Memory B cell (primary cell): ENCODE measurements around the gene SIGLEC6.

Experiments
- ATAC-seq: fragments of 150-1000 bp; cut with Tn5 transposase; 2 replicates; pipeline ENCODE4 v1.10.0; 2021; ENCODE audit warnings: low read depth, mild to moderate bottlenecking, moderate library complexity
- DNase-seq, 2 donors: peaks; one replicate each; pipeline ENCODE4 v3.0.0; 2022; ENCODE audit warnings: low spot score in 2 of 2
- H3K27ac Mint-ChIP-seq: one replicate; pipeline ENCODE4 v1.8.0; 2022; ENCODE audit warnings: mild to moderate bottlenecking, moderate library complexity, mixed read lengths
- H3K27me3 Mint-ChIP-seq: one replicate; pipeline ENCODE4 v1.8.0; 2022; ENCODE audit warnings: mixed read lengths
- H3K36me3 Mint-ChIP-seq: one replicate; pipeline ENCODE4 v1.8.0; 2022; ENCODE audit warnings: mild to moderate bottlenecking, mixed read lengths
- H3K4me1 Mint-ChIP-seq: one replicate; pipeline ENCODE4 v1.8.0; 2022; ENCODE audit warnings: mixed read lengths
- H3K4me3 Mint-ChIP-seq: one replicate; pipeline ENCODE4 v1.8.0; 2022; ENCODE audit warnings: mild to moderate bottlenecking, moderate library complexity, mixed read lengths
- H3K9me3 Mint-ChIP-seq: one replicate; pipeline ENCODE4 v1.8.0; 2022; ENCODE audit warnings: mixed read lengths

Gene SIGLEC6

GRCh38 chr19:51541458-51542357 is 10.2 kb upstream of the SIGLEC6 start:
- Mint-ChIP-seq H3K4me1 (peaks cover 47% of the 10 kb centered on the region), H3K9me3 (no peaks in the 10 kb centered on the region), H3K4me3 (no peak overlapping the region), H3K36me3 (no peaks in the 10 kb centered on the region), H3K27ac (peak overlapping the region; percentile 17), H3K27me3 (no peaks in the 10 kb centered on the region)
- no peak for DNase-seq
- ATAC-seq: no peak

- no peak overlapping the region for H3K4me3 Mint-ChIP-seq
- no peaks in the 10 kb centered on the region for H3K36me3 Mint-ChIP-seq
- H3K4me1 Mint-ChIP-seq: peaks cover 41% of the 10 kb centered on the region
- H3K27ac Mint-ChIP-seq: no peak overlapping the region
- no peaks in the 10 kb centered on the region for H3K27me3 Mint-ChIP-seq
- peaks cover 3% of the 10 kb centered on the region for H3K9me3 Mint-ChIP-seq
- no peak for DNase-seq
- no peak for ATAC-seq
Measured at GRCh38 chr19:51539821-51540366, 8.4 kb upstream of the SIGLEC6 start.

GRCh38 chr19:51535535-51535934 is 4.1 kb upstream of the SIGLEC6 start:
- peaks cover 3% of the 10 kb centered on the region for H3K9me3 Mint-ChIP-seq
- H3K4me1 Mint-ChIP-seq: peaks cover 37% of the 10 kb centered on the region
- no peaks in the 10 kb centered on the region for H3K27me3 Mint-ChIP-seq
- no peaks in the 10 kb centered on the region for H3K36me3 Mint-ChIP-seq
- no peak for ATAC-seq
- peak overlapping the region; percentile 37 for H3K27ac Mint-ChIP-seq
- H3K4me3 Mint-ChIP-seq: peak overlapping the region; percentile 8
- no peak for DNase-seq

- DNase-seq: no peak
- peak overlapping the region; percentile 91 for H3K4me3 Mint-ChIP-seq
- H3K27ac Mint-ChIP-seq: peak overlapping the region; percentile 62
- H3K27me3 Mint-ChIP-seq: no peaks in the 10 kb centered on the region
- H3K36me3 Mint-ChIP-seq: peaks cover 2% of the 10 kb centered on the region
- peaks cover 3% of the 10 kb centered on the region for H3K9me3 Mint-ChIP-seq
- H3K4me1 Mint-ChIP-seq: peaks cover 55% of the 10 kb centered on the region
- ATAC-seq: no peak
Measured at GRCh38 chr19:51530616-51531015, 854 bp downstream of the SIGLEC6 start.

- no peaks in the 10 kb centered on the region for H3K27me3 Mint-ChIP-seq
- H3K36me3 Mint-ChIP-seq: peaks cover 6% of the 10 kb centered on the region
- no peak for DNase-seq
- peak overlapping the region; percentile 91 for H3K4me3 Mint-ChIP-seq
- no peak for ATAC-seq
- H3K27ac Mint-ChIP-seq: peak overlapping the region; percentile 51
- peaks cover 56% of the 10 kb centered on the region for H3K4me1 Mint-ChIP-seq
- H3K9me3 Mint-ChIP-seq: no peaks in the 10 kb centered on the region
Measured at GRCh38 chr19:51529301-51529700, 2.2 kb downstream of the SIGLEC6 start.

GRCh38 chr19:51525651-51526050 is 5.8 kb downstream of the SIGLEC6 start:
- no peak for ATAC-seq
- peaks cover 41% of the 10 kb centered on the region for H3K4me1 Mint-ChIP-seq
- no peak overlapping the region for H3K27ac Mint-ChIP-seq
- DNase-seq: no peak
- H3K36me3 Mint-ChIP-seq: peaks cover 18% of the 10 kb centered on the region
- H3K9me3 Mint-ChIP-seq: no peaks in the 10 kb centered on the region
- no peaks in the 10 kb centered on the region for H3K27me3 Mint-ChIP-seq
- no peak overlapping the region for H3K4me3 Mint-ChIP-seq

GRCh38 chr19:51524666-51525264 is 6.7 kb downstream of the SIGLEC6 start:
- peak overlapping the region; percentile 78 for H3K27ac Mint-ChIP-seq
- H3K4me3 Mint-ChIP-seq: no peak overlapping the region
- ATAC-seq: no peak
- no peaks in the 10 kb centered on the region for H3K9me3 Mint-ChIP-seq
- no peaks in the 10 kb centered on the region for H3K27me3 Mint-ChIP-seq
- peaks cover 18% of the 10 kb centered on the region for H3K36me3 Mint-ChIP-seq
- H3K4me1 Mint-ChIP-seq: peaks cover 32% of the 10 kb centered on the region
- no peak for DNase-seq

- H3K27me3 Mint-ChIP-seq: no peaks in the 10 kb centered on the region
- peaks cover 22% of the 10 kb centered on the region for H3K4me1 Mint-ChIP-seq
Measured at GRCh38 chr19:51521781-51522180, 9.7 kb downstream of the SIGLEC6 start.

GRCh38 chr19:51521357-51521756 is 10.1 kb downstream of the SIGLEC6 start:
- Mint-ChIP-seq H3K36me3 (peaks cover 33% of the 10 kb centered on the region), H3K4me3 (no peak overlapping the region), H3K4me1 (peaks cover 18% of the 10 kb centered on the region), H3K27me3 (no peaks in the 10 kb centered on the region), H3K27ac (peak overlapping the region; percentile 10), H3K9me3 (peaks cover 5% of the 10 kb centered on the region)
- DNase-seq (no peak), ATAC-seq (no peak)

More at GRCh38 chr19:51521781-51522180, 9.7 kb downstream of the SIGLEC6 start:
- ATAC-seq (no peak), DNase-seq (no peak)
- H3K36me3 Mint-ChIP-seq: peaks cover 33% of the 10 kb centered on the region
- H3K27ac Mint-ChIP-seq: peak overlapping the region; percentile 10
- no peak overlapping the region for H3K4me3 Mint-ChIP-seq
- peaks cover 5% of the 10 kb centered on the region for H3K9me3 Mint-ChIP-seq

- Mint-ChIP-seq H3K9me3 (peaks cover 5% of the 10 kb centered on the region), H3K27ac (peak overlapping the region; percentile 10), H3K27me3 (no peaks in the 10 kb centered on the region), H3K36me3 (peaks cover 31% of the 10 kb centered on the region), H3K4me1 (peaks cover 12% of the 10 kb centered on the region), H3K4me3 (no peak overlapping the region)
- DNase-seq: no peak
- ATAC-seq: no peak
Measured at GRCh38 chr19:51520728-51521127, 10.7 kb downstream of the SIGLEC6 start.

- H3K27ac Mint-ChIP-seq: no peak overlapping the region
- H3K4me3 Mint-ChIP-seq: no peak overlapping the region
- peaks cover 9% of the 10 kb centered on the region for H3K4me1 Mint-ChIP-seq
- no peaks in the 10 kb centered on the region for H3K27me3 Mint-ChIP-seq
- DNase-seq: peak in 1 of 2 donors; percentile 66
- ATAC-seq: peak; percentile 70
- H3K9me3 Mint-ChIP-seq: peaks cover 5% of the 10 kb centered on the region
- H3K36me3 Mint-ChIP-seq: peaks cover 15% of the 10 kb centered on the region
Measured at GRCh38 chr19:51514866-51515481, 16.5 kb downstream of the SIGLEC6 start.

- Mint-ChIP-seq H3K27ac (no peak overlapping the region), H3K27me3 (no peaks in the 10 kb centered on the region), H3K36me3 (peaks cover 15% of the 10 kb centered on the region), H3K4me3 (no peak overlapping the region), H3K4me1 (peaks cover 9% of the 10 kb centered on the region), H3K9me3 (peaks cover 5% of the 10 kb centered on the region)
- ATAC-seq (no peak), DNase-seq (no peak)
Measured at GRCh38 chr19:51513968-51514367, 17.5 kb downstream of the SIGLEC6 start.

- H3K4me3 Mint-ChIP-seq: no peak overlapping the region
- no peaks in the 10 kb centered on the region for H3K9me3 Mint-ChIP-seq
- H3K27me3 Mint-ChIP-seq: no peaks in the 10 kb centered on the region
- H3K4me1 Mint-ChIP-seq: peaks cover 7% of the 10 kb centered on the region
- ATAC-seq (no peak), DNase-seq (peak in 1 of 2 donors; percentile 9)
- H3K27ac Mint-ChIP-seq: no peak overlapping the region
- no peaks in the 10 kb centered on the region for H3K36me3 Mint-ChIP-seq
Measured at GRCh38 chr19:51511353-51511752, 20.1 kb downstream of the SIGLEC6 start.
